GM18861 (cell line): ENCODE measurements around the gene HSD17B2.
"Not testable (repeated sequence)": the region's sequence is repeated elsewhere in the genome, so short reads cannot be mapped to it uniquely, and the experiment has no call there.

Experiments used
- ATAC-seq: cut with Tn5 transposase; IDR thresholded peaks from one replicate; pipeline ENCODE4 v1.9.1; 2021; ENCODE audit not compliant: unreplicated experiment

The HSD17B2 gene, protein sequence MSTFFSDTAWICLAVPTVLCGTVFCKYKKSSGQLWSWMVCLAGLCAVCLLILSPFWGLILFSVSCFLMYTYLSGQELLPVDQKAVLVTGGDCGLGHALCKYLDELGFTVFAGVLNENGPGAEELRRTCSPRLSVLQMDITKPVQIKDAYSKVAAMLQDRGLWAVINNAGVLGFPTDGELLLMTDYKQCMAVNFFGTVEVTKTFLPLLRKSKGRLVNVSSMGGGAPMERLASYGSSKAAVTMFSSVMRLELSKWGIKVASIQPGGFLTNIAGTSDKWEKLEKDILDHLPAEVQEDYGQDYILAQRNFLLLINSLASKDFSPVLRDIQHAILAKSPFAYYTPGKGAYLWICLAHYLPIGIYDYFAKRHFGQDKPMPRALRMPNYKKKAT

DNA sequence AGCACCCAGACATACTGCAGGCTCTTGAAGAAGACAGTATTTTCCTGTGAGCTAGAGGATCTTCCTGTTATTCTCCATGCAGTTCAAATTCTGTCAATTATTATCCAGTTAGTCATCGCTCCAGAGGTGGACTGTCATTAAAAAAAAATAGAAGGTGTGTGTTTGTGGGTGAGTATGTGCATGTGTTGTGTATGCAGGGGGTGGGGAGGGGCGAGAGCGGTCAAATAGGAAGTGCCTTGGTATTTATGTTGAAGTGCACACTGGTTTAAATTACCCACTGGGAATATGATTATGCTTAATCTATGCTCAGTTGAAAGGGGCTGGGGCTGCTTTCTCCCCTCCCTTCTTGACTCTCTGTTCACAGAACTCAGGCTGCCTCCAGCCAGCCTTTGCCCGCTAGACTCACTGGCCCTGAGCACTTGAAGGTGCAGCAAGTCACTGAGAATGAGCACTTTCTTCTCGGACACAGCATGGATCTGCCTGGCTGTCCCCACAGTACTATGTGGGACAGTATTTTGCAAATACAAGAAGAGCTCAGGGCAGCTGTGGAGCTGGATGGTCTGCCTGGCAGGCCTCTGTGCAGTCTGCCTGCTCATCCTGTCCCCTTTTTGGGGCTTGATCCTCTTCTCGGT, at the start of gene HSD17B2:
Gene HSD17B2 (plus strand): TSS at position 273 of the 632 bp plus-strand sequence. CDS start 172 bp downstream, at position 445.
- no peak for ATAC-seq

DNA sequence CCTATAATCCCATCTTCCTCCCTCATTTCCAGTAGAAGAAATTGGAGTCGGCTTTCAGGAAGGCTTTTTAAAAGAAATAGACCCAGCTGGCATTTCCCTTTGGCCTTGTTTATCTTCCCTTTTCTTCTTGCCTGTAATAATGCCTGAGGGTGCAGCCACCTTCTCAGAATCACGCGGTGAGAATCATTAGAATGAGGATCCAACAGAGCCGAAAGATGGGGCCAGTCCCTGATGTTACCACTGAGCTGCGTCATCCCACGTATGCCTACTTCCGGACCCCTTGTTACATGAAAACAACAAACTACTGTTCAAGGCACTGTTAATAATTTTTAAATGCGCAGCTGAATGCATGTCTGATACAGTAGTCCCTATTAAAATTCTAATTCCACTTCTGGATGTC, 47.9 kb upstream of the HSD17B2 start:
- no peak for ATAC-seq

DNA sequence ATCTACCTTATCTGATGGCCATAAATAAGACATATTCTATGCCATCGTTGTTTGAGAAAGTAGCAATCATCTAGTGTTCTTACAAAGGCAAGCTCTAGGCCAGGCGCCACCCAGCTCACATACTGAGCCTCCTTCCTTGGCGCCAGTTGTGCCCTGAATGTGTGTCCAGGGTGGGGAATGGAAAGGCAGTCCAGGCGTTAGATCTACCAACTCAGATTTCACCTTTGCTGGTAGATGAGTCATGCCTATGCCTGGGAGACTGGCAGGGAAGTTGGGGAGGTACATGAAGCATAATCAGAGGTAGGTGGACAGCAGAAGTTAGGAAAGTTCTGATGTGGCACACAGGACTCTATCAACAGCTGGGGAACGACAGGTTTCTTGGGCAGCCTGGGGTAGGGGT, 47.3 kb upstream of the HSD17B2 start:
- ATAC-seq = no peak

DNA sequence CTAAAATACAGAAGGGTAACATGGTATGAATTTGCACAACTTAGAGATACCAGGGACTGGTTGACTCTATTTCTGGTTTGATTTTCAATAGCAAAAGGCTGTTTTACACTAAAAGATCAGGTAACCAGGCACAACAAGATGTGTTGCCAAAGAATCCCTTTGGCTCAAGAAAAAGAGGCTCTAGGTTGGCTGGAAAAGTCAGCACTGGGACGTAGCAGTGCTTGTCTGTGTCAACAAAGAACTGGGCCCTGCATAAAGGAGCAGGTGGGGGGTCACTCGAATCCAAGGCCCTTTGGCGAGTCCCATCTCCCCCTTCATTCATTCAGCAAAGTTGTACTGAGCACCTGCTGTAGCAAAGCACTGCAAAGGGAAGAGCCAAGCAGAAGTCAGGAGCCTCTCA, 42.2 kb upstream of the HSD17B2 start:
- ATAC-seq = no peak

DNA sequence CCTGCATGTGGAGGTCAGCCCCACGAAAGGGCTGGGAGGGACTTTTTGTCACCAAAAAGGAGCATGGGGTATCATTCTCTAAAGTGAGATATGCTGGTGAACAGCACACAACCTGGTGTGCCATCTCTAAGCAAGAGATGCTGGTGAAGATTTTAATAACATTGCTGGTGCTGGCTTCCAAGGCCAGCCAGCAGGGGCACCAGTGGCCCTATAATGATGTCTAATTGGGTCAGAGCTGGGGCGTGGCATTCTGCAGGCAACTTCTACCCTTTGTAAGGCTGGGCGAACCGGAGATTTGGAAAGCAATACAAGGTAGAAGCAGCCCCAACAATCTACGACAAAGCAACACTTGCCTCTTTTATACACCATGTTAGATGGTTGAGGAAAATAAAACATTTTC, 40.6 kb upstream of the HSD17B2 start:
- ATAC-seq = no peak

DNA sequence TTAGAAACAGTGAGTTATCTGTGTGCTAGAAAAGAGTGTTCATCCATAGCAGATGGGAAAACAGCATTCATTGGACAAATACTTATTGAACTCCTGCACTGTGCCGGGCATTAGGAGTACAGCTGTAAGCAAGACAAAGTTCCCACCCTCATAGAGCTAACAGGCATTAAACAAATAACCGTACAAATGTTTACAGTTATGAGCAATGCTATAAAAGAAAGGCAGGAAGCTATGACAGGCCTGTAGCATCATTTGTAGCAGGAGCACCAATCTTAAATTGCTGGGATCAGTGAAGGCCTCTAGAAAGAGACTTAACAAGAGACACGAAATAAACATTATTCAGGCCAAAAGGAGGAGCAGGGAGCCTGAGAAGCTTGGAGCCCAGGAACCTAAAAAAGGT, 39.4 kb upstream of the HSD17B2 start:
- no peak for ATAC-seq

DNA sequence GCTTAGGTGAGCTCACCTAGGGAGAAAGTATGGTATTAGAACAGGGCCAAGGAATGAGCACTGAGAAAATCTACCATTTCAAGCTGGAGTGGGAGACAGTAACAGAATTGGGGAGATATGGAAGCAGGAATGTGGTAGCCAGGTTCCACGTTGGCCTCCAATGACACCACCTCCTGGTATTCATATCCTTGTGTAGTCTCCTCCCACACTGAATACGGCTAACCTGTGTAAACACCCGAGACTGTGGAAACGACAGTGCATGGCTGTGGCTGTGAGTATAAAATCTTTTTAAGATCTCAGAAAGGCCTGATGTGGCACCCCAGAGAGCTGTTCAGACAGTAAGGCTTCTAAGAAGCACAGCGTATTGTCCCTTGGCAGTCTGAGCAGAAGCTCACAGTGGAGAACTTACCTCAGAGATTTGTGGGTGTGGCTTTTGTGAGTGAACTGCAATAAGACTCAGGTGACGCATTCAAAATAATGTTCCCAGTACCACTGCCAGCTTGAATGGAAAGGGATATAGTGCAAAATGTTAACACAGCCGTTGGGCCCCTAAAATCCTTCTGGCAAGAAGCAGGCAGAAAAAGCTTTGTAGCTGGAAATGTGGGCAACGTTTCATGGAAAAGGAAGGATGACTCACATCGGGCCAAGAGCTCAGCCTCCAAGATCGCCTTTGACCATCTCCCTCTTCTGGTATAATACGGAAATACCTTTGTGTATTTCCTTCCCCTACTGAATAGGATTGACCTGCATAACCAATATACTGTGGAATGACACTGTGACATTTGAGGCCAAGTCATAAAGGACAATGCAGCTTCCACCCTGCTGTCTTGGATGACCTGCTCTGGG, 38.2 kb upstream of the HSD17B2 start:
- no peak for ATAC-seq

DNA sequence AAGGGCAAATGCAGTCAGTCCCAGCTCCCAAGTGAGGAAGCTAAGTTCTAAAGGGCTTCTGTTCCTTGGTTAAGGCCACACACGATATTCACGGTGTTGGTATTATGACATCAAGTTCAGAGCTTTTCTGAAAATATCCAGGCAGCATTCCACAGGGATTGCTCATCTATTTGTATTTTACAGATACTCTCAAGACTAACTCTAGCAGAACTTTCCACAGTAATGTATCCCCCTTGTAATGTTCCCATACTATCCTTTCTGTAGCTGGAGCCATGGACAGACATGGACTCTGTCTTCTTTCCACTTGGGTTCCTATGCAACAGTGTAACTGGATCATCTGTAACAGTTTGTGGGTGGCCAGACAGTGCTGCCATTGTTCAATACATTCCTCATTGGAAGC, 37.3 kb upstream of the HSD17B2 start:
- ATAC-seq = no peak

DNA sequence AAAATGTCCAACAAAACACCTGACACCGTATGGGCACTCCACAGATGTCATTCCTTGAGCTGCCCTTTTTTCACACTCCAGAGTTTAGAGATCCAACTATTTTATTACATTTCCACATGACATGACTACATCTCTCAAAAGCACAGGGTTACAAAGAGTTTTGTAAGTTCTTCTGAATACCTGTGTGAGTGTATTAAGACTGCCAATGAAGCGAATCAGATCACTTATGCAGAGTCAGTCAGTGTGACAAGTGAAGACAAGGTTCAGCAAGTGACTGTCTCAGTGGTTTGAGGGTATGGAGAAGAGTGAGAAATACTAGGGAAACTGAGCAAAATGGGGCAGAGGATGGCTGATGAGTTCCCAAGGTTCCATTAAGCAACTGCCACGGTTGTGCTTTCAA, 32.2 kb upstream of the HSD17B2 start:
- no peak for ATAC-seq

DNA sequence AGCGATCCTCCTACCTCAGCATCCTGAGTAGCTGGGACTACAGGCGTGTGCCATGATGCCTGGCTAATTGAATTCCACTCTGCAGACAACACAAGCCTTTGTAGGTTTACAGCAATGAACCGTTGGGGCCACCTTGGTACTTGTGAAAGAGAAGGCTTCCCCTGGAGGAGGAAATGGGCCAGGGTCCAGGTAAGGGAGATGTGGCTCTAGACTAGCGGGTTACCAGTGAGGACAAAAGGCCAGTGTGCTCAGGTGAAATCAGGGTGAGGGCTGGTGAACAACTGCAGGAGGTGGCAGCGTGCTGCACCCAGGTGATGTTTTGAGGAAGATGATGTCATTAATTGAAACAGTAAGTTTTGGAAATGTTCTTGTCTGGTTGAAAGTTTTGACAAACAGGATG, 30.5 kb upstream of the HSD17B2 start:
- no peak for ATAC-seq

DNA sequence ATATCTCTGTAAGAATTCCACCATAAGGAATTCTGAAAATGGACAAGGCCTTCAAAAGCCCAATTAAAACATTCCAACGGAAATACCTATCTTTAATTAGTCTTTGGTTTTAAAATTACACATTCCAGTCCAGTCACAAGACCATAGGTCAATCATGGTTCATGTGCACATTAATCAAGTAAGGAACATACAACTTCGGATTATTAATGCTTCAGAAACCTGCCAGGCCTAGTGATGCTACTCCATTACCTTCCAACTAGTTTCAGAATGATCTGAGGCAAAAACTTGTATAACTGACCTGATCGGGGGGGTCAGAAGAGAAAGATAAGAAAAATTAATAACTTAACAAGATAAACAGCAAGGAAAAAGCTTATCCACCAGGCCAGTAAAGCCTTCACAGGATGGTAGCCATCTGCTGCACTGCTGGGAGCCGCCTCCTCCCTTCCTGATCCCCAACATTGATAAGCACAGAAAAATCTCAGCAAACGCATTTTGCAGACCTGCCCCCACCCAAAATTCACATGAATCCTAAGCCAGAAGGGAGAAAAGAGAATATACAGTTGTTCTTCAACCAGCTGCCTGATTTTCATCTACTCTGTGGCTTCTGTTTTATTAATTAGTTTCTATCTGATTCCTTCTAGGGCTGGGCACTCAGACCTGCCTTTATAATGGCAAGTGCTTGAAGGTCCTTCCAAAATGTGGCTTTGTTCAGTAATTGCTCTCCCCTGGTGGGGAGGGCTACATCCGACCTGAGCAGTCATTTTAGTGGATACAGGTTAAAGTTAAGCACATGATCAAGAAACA, 29.8 kb upstream of the HSD17B2 start:
- no peak for ATAC-seq

DNA sequence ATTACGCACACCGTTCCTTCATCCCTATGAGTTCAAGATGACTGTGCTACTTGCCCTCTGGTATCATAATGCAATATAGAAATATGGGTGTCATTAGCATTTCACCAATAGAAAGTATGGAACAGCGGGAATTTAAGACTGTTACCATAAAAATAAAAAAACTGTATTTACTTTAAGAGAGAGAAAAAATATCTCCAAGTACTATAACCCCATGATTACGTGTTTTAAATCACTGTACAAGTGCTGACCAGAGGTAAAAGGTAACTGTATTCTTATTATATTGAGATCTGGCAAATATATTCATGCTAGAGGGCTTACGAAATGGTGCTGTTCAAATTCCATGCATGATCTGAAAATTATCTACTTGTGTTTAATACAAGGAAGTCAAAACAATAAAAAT, 29.0 kb upstream of the HSD17B2 start:
- no peak for ATAC-seq

DNA sequence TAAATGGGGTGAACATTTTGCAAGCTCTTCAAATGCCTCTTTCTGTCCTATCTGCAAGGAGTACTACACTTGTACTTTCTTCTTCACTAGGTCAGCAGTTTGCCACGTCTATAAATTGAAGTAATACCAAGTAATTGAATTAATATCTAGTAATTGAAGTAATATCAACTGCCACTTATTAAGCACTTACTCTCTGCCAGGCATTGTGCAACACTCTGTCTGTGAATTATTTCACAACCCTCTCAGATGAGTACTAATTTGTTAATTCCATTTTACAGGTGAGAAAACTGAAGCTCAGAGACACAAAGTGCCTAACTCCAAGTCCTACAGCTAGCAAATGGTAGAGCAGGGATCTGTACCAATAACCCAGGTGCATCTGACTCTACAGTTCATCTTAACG, 27.9 kb upstream of the HSD17B2 start:
- ATAC-seq = no peak

DNA sequence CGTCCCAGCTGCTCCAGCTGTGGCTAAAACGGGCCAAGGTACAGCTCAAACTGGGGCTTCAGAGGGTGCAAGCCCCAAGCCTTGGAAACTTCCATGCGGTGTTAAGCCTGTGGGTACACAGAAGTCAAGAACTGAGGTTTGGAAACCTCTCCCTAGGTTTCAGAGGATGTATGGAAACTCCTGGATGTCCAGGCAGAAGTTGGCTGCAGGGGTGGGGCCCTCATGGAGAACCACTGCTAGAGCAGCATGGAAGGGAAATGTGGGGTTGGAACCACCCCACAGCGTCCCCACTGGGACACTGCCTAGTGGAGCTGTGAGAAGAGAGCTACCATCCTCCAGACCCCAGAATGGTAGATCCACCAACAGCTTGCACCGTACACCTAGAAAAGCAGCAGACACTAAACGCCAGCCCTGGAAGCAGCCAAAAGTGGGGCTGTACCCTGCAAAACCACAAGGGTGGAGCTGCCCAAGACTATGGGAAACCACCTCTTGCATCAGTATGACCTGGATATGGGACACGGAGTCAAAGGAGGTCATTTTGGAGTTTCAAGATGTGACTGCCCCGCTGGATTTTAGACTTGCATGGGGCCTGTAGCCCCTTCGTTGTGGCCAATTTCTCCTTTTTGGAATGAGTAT, 26.0 kb upstream of the HSD17B2 start:
- no peak for ATAC-seq

DNA sequence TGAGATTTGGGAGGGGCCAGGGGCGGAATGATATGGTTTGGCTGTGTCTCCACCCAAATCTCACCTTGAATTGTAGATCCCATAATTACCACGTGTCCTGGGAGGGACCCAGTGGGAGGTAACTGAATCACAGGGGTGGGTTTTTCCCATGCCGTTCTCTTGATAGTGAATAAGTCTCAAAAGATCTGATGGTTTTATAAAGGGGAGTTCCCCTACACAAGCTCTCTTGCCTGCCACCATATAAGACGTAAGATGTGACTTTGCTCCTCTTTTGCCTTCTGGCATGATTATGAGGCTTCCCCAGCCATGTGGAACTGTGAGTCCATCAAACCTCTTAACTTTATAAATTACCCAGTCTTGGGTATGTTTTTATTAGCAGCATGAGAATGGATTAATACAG, 25.3 kb upstream of the HSD17B2 start:
- ATAC-seq = not testable (repeated sequence)

DNA sequence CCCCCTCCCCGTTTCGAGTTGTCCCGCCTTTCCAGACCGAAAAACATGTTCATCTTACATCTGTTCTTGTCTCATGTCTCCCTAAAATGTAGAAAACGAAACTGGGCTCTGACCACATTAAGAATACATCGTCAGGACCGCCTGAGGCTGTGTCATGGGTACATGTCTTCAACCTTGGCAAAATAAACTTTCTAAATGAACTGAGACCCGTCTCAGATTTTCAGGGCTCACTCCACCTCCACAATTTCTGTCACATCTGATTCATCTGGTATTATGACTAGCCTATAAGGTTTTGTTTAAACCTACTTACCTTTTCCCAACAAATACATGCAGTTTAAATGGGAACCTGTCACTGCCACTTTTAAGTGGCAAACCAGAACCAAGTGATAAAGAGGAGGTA, 24.4 kb upstream of the HSD17B2 start:
- ATAC-seq = no peak

DNA sequence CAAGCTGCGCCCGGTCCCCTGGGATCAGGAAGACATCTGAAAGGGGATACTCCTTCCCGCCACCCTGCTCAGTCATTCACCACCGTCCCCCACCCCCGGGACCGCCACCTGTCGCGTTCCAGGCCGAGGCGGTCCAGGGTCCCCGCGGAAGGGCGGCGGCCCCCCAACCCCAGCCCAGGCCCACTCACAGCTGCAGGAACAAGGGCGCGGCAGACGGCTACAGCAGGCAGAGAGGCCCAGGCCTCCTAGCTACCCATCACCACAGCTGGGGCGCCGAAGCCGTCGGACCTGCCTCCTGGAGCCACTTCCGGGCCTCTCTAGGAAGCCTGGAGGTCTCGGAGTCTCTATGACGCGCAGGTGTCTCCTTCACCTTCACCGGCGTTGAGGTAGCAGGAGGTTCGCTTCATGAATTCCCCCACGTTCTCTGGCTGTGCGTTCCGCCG, 23.8 kb upstream of the HSD17B2 start, which contains the start of gene SDR42E1:
Gene SDR42E1 (minus strand): TSS at position 272 of the 443 bp plus-strand sequence. CDS start 10,612 bp downstream, outside the sequence.
- ATAC-seq = peak; percentile 95

DNA sequence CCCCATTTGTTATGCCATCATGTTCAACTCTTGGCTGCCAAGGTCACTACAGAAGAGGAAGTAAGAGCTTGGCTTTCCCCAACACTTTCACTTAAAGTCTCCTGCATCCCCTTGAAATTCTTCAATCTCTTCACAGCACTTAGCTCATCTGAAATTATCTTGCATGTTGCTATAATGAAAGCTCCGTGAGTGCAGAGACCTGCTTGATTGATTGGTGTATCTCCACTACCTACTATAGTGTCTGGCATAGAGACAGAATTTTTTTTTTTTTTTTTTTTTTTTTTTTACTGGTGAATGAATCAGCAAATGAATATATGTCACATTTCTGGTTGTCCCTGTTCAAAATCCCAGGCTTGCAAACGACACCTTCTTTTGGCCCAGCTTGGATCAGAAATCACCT, 21.9 kb upstream of the HSD17B2 start:
- no peak for ATAC-seq

DNA sequence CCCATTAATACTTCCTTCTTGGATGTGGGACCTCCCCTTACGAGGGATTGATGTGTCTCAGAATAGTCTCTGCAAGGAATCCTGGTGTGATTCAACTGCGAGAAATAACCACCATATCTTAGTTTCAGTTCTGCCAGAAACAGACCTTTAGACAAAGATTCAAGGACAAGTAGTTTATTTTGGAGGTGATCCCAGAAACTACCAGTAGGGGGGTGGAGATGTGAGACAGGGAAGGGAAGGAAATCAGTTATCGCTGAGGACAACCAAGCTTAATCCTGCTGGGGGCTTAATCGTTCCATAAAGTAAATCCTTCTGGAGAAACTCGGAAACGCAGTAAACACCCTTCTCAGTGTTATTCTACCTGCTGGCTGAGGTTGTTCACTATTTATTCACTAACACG, 18.8 kb upstream of the HSD17B2 start:
- no peak for ATAC-seq

DNA sequence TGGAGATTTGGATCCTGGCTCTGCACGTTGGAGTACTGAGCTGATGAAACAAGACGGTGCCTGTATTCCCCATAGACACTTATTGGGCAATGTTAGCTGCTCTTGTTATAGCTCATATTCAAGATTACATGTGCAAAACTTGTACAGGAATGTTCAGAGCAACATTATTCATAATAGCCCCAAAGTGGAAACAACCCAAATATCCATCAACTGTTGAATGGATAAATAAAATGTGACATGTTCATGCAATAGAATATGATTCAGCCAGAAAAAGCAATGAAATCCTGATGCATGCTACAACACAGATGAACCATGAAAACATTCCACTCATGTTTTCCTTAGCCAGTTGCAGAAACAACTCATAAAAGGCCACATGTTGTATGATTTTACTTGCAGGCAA, 18.1 kb upstream of the HSD17B2 start:
- ATAC-seq = no peak
